Ovary (tissue), 9 donors: ENCODE results near the gene DUSP1. TPM values are rescaled to one million over a fixed set of nuclear protein-coding genes. Genes with fewer than 3 reads are reported as not detected.

ENCODE experiments used
- DNase-seq, 5 donors: peaks; one replicate each; pipeline ENCODE4 v3.0.0-alpha.2; 2019 to 2020
- H3K27ac ChIP-seq, 2 donors: fragments of 200-600 bp; one replicate each; pipeline versions ENCODE4 v1.5.1 to v1.8.0; 2019 to 2022
- H3K27me3 ChIP-seq: fragments of 200-600 bp; one replicate; pipeline ENCODE4 v1.8.0; 2022
- H3K36me3 ChIP-seq: fragments of 200-600 bp; sonication (generic); one replicate; pipeline ENCODE4 v1.5.1; 2019
- H3K4me1 ChIP-seq: one replicate; pipeline ENCODE4 v1.8.1; 2013; ENCODE audit warnings: mild to moderate bottlenecking, moderate library complexity; ENCODE audit not compliant: insufficient read depth
- H3K4me3 ChIP-seq: fragments of 200-600 bp; sonication (generic); one replicate; pipeline ENCODE4 v1.5.1; 2017
- H3K9me3 ChIP-seq, 2 donors: fragments of 200-600 bp in 1 of 2; sonication (generic) in 1 of 2; one replicate each; pipeline versions ENCODE4 v1.5.1 to v1.8.1; 2013 to 2019; ENCODE audit warnings: mild to moderate bottlenecking in 1 of 2, moderate library complexity in 1 of 2
- EP300 ChIP-seq: sonication (generic); formaldehyde crosslinking; IDR thresholded peaks from one replicate; pipeline ENCODE4 v1.6.1; 2017; ENCODE audit warnings: antibody characterized with exemption
- POLR2A ChIP-seq: fragments of 450-650 bp; IDR thresholded peaks from one replicate; pipeline ENCODE4 v1.6.1; 2017; ENCODE audit warnings: antibody characterized with exemption, mild to moderate bottlenecking, moderate library complexity
- WGBS, 3 donors: extraction: QIAGEN DNeasy Blood & Tissue Kit in 1 of 3; methylation state at CpG; one replicate each; pipeline versions ENCODE4 v1.1.5 to v1.1.7; 2013 to 2017; 5-methylcytosine and 5-hydroxymethylcytosine counted together
- intact Hi-C, 4 donors: fragments of 100-400 bp; cut with DNase I; formaldehyde crosslinking; loops; one replicate each; pipeline versions ENCODE4 v1.11.0 to v1.15.1; 2022 to 2023
- polyA plus RNA-seq, 2 donors: library from polyadenylated mRNA; stranded (reverse); fragments of 200-250 nt in 1 of 2; fragments of 350-450 nt in 1 of 2; fragmentation: Illumina TruSeq in 1 of 2; extraction: RNeasy Lipid Tissue Mini Kit (QIAGEN cat#74804) in 1 of 2; gene quantifications; one replicate each; pipeline ENCODE4 v1.2.3, GENCODE V29; 2013 to 2014
- total RNA-seq, 7 donors: library from RNA; depleted of rRNA in 2 of 7; stranded (reverse); fragments of >200 nt in 2 of 7; fragmentation: NEBNext Ultra II Directional in 3 of 7; extraction: Animal tissue kit (Norgen Biotek cat#: 25700) in 3 of 7; gene quantifications; one replicate each; pipeline versions ENCODE4 v1.1.0 to v1.2.4, GENCODE V29; 2016 to 2023
- TF ChIP-seq, protein P1 (sequence below), 3 donors: fragments of 450-650 bp in 2 of 3; fragments of 200-600 bp in 1 of 3; IDR thresholded peaks; one replicate each; pipeline versions ENCODE4 v1.5.1 to v1.8.0; 2016 to 2022; ENCODE audit warnings: antibody characterized with exemption in 3 of 3, mild to moderate bottlenecking in 1 of 3
- donor health status: DM: no; HTN: no; CAD: no; lungs with moderate emphysema.
- donor health status: DM: no; HTN: no; CAD: no.
- donor health status: Bipolar disorder and iron deficiency.
- donor health status: DM: yes; HTN: yes; CAD: no.
- donor health status: DM: no; HTN: no; CAD: no.
- donor health status: DM: yes; HTN: yes; CAD: no.

DUSP1 gene
- total and polyA plus RNA-seq, 9 donors, result 112 to 2,672 (median 201) TPM

DNA sequence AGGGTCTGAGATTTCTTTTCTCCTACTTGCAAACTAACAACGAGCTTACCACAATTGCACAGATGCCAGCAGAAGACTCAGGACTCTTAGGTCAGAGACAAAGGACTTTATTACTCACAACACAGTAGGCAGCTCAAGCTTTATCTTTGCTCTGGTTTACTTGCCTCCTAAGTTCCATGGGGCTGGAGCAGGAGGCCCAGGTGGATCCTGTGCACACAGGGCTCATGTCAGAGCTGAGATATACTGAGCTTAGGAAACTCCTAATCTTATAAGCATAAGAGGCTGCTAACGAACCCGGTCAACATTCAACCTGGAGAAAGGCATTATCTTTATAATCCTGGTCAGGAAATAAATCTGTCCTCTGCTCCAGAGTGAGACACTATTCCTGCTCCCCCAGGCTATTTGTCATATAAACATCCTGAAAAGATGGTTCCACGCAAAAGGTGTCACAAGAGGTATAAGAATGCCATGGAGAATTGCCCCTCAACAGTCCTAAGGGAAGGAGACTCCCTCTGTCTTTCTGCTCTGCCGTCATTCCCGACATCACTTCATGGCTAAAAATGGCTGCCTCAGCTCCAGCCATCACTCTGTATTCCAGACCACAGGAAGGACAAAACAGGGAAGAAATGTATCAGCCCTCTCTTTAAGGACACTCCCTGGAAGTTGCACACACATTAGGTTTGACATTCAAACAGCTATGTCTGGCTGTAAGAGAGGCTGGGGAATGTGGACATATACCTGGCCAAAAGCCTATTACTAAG lies 16.2 kb downstream of the DUSP1 start:
- intact Hi-C loops, result no loop called here
- no peaks in the 10 kb centered on the region for H3K9me3 ChIP-seq
- H3K27me3 ChIP-seq, result no peaks in the 10 kb centered on the region
- no peak for DNase-seq
- H3K27ac ChIP-seq, result no peak overlapping the region
- peaks cover 5% of the 10 kb centered on the region for H3K4me1 ChIP-seq
- no peak overlapping the region for H3K4me3 ChIP-seq
- no peaks in the 10 kb centered on the region for H3K36me3 ChIP-seq
- 76 to 85% (median 79%) methylated on average over 6 of the region's 6 CpGs for WGBS, 3 donors
- TF ChIP-seq EP300 (no peak), POLR2A (no peak)
- TF ChIP-seq, protein P1, sequence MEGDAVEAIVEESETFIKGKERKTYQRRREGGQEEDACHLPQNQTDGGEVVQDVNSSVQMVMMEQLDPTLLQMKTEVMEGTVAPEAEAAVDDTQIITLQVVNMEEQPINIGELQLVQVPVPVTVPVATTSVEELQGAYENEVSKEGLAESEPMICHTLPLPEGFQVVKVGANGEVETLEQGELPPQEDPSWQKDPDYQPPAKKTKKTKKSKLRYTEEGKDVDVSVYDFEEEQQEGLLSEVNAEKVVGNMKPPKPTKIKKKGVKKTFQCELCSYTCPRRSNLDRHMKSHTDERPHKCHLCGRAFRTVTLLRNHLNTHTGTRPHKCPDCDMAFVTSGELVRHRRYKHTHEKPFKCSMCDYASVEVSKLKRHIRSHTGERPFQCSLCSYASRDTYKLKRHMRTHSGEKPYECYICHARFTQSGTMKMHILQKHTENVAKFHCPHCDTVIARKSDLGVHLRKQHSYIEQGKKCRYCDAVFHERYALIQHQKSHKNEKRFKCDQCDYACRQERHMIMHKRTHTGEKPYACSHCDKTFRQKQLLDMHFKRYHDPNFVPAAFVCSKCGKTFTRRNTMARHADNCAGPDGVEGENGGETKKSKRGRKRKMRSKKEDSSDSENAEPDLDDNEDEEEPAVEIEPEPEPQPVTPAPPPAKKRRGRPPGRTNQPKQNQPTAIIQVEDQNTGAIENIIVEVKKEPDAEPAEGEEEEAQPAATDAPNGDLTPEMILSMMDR (IDR thresholded peaks at IDR 0.05), result no peak

DNA sequence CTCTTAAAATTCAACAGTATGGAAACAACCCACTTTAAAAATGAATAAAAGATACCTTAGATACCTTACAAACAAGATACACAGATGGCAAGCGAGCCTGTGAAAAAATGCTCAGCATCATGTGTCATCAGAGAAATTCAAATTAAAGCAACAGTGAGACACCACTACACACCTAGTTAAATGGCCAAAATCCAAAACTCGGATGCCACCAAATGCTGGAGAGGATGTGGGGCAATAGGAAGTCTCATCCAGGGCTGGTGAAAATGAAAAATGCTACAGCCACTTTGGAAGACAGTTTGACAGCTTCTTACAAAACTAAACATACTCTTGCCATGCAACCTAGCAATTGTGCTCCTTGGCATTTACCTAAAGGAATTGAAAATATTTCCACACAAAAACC lies 17.9 kb downstream of the DUSP1 start:
- DNase-seq, result no peak
- Histone ChIP-seq H3K27ac (no peak overlapping the region), H3K9me3 (no peaks in the 10 kb centered on the region), H3K4me1 (peaks cover 6% of the 10 kb centered on the region), H3K4me3 (no peak overlapping the region), H3K36me3 (no peaks in the 10 kb centered on the region), H3K27me3 (no peaks in the 10 kb centered on the region)
- 68 to 79% (median 72%) methylated on average over 2 of the region's 2 CpGs for WGBS, 3 donors
- no peak for TF ChIP-seq POLR2A
- TF ChIP-seq, protein P1 (IDR thresholded peaks at IDR 0.05), result no peak
- TF ChIP-seq EP300, result no peak
- intact Hi-C loops, result no loop called here

DNA sequence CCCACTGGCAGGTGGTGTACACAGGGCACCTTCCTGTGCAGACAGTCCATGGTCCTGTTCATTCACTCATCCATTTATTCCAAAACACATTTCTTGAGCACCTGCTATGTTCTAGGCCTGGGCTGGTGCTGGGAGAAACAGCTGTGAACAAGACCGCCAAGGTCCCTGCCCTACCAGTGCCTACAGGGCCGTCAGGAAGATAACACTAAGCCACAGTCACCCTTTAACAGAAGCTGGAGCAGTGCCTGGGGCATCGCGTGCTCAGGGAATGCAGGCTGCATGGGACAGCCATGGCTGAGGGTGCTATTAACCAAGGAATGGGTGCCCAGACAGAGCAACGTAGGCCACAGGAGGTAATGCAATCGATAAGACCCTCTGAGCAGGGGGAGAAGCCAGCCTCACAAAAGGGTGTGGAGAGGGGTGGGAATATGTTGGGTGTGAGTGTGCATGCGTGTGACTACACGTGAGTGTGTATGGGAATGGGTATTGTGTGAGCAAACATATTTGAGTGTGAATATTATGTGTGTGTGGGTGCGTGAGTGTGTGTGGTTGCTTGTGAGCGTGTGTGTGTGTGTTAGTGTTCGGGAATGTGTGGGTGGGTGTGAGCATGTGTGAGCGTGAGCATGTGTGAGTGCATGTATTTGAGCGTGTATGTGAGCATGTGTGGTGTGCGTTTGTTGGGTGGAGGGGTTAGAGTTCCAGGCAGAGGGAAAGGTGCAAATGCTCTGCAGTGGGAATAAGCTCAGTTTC lies 19.1 kb downstream of the DUSP1 start:
- 86 to 91% (median 89%) methylated on average over 14 of the region's 14 CpGs for whole genome bisulfite sequencing, 3 donors
- TF ChIP-seq, protein P1 (IDR thresholded peaks at IDR 0.05), result no peak
- no peak for TF ChIP-seq POLR2A
- no peak for TF ChIP-seq EP300
- H3K4me3 ChIP-seq, result no peak overlapping the region
- H3K36me3 ChIP-seq, result no peaks in the 10 kb centered on the region
- intact Hi-C loops, result no loop called here
- no peaks in the 10 kb centered on the region for H3K9me3 ChIP-seq
- no peak for DNase-seq
- no peak overlapping the region for H3K27ac ChIP-seq
- peaks cover 6% of the 10 kb centered on the region for H3K4me1 ChIP-seq
- H3K27me3 ChIP-seq, result no peaks in the 10 kb centered on the region

DNA sequence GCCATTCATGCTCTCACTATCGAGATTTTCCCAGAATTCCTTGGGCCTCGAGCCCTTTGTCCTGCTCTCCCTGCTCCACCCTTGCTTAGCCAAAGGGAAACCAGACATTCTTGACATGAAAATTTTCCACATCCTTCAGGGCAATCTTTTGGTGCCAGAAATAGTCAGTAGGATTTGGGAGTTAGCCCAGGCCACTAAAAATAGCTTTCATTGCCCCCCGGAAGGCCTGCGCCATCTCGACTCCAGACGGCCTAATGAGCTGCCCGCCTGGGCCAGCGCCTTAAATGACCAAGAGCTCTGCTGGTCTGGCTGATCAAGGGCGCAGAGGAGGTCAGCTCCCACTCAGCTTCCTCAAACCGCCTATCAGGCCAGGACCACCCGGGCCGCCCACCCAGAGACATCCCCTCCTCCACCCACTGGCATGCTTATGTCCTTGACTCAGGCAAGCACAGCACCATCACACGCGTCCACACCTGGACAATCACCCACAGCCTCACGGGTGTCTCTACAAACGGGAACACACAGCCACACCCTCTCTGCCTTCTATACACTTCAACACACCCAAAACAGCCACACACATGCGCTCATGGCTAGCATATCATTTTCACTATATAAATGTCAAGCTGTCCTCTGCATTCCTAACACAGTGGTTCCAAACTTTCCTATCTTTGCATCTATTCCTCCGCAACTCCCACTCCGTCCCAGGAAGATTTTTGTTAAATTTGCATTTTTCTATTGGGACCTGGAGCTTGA lies 20.9 kb downstream of the DUSP1 start:
- no peak overlapping the region for H3K4me3 ChIP-seq

More for the DNA sequence above, 20.9 kb downstream of the DUSP1 start:
- TF ChIP-seq, protein P1 (IDR thresholded peaks at IDR 0.05), result no peak
- TF ChIP-seq EP300, result peak; percentile 44
- TF ChIP-seq POLR2A, result no peak
- 18 to 25% (median 24%) methylated on average over 19 of the region's 19 CpGs for WGBS, 3 donors
- H3K4me1 ChIP-seq, result peaks cover 6% of the 10 kb centered on the region
- H3K27ac ChIP-seq, result peak overlapping the region in 1 of 2 donors; percentile 46
- H3K36me3 ChIP-seq, result no peaks in the 10 kb centered on the region
- no peaks in the 10 kb centered on the region for H3K9me3 ChIP-seq
- no peaks in the 10 kb centered on the region for H3K27me3 ChIP-seq
- DNase-seq, result peak in 4 of 5 donors; percentile 43 to 63 (median 62)
- intact Hi-C loops, result no loop called here
